Muscle layer of duodenum (tissue), 2 donors: ENCODE data around the gene MOB2.

Experiments used
- H3K27ac ChIP-seq: one replicate; pipeline ENCODE4 v1.7.0; 2013; ENCODE audit warnings: mild to moderate bottlenecking, low read length
- H3K27me3 ChIP-seq: one replicate; pipeline ENCODE4 v1.7.0; 2013; ENCODE audit warnings: low read depth, mild to moderate bottlenecking, control low read depth, low read length
- H3K36me3 ChIP-seq, 2 donors: one replicate each; pipeline ENCODE4 v1.7.0; 2013; ENCODE audit warnings: low read length in 2 of 2, control low read depth in 1 of 2, mild to moderate bottlenecking in 1 of 2; ENCODE audit not compliant: insufficient read depth in 2 of 2, control insufficient read depth in 1 of 2
- H3K4me1 ChIP-seq, 2 donors: one replicate each; pipeline ENCODE4 v1.7.0; 2013; ENCODE audit warnings: low read length in 2 of 2, mild to moderate bottlenecking in 2 of 2, control low read depth in 1 of 2, moderate library complexity in 1 of 2; ENCODE audit not compliant: insufficient read depth in 2 of 2, control insufficient read depth in 1 of 2
- H3K4me3 ChIP-seq, 2 donors: one replicate each; pipeline ENCODE4 v1.7.0; 2013; ENCODE audit warnings: low read length in 2 of 2, low read depth in 1 of 2, mild to moderate bottlenecking in 1 of 2
- H3K9me3 ChIP-seq, 2 donors: one replicate each; pipeline ENCODE4 v1.7.0; 2013; ENCODE audit warnings: low read length in 2 of 2, control low read depth in 1 of 2, mild to moderate bottlenecking in 1 of 2; ENCODE audit not compliant: control insufficient read depth in 1 of 2
- donor health status: healthy.

MOB2 gene, protein sequence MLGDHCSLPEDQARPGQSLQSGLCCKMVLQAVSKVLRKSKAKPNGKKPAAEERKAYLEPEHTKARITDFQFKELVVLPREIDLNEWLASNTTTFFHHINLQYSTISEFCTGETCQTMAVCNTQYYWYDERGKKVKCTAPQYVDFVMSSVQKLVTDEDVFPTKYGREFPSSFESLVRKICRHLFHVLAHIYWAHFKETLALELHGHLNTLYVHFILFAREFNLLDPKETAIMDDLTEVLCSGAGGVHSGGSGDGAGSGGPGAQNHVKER

DNA sequence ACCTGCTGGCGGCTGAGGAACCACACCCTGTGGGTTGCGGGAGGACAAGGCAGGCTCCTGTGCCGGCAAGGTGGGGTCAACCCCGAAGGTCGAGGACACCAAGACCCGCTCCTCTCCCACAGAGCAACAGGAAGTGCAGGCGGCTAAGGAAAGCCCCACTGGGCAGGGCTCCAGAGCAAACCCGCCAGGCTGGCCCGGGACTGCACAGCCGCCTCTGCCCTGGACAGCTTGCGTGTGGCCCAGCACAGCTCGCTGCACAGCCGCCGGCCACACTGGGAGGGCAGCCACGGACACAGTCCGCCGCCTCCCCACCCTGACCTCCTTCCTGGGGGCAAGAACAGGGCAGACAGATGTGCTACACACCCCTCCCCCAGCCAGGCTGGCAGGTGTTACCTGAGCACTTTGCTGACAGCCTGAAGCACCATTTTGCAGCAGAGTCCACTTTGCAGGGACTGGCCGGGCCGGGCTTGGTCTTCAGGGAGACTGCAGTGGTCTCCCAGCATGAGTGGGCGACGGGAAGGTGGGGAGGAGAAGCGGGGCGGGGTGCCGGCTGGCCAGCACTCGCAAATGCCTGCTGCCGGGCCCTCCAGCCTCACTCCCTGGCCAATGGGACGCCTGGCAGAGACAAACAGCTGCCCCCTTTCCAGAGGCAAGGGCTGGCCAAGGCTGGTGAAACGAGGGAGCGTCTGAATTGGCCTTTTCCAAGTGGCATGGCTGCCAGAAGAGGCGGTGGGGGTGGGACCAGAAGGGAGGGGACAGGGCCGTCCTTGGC, at the start of gene MOB2:
MOB2 (minus strand) TSS at position 726 of the 772 bp plus-strand sequence; CDS start at position 503, 223 bp downstream.
- peak within 1 kb of the TSS; percentile 21 to 61 for H3K4me3 ChIP-seq
- H3K4me1 ChIP-seq = peaks cover 16 to 82% of the 10 kb centered on the region in 2 donors
- no peaks in the 10 kb centered on the region for H3K9me3 ChIP-seq
- no peak within 1 kb of the TSS for H3K27ac ChIP-seq
- no peaks in the 10 kb centered on the region for H3K36me3 ChIP-seq
- H3K27me3 ChIP-seq = no peaks in the 10 kb centered on the region

DNA sequence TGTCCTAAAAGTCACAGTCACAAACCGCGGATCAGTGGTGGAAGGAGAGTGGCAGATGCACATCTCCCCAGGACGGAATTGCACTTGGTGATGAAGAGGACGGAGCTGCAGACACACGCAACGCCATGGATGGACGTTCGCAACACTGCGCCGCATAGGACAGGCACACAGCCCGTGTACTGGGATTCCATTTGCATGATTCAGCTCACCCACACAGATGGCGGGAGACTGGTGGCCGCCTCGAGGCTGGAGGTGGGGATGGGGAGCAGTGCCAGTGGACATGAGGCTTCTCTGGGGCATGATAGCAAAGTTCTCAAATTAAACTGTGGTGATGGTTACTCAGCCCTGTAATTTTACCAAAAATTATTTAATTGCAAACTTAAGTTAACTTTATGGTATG, 48.1 kb upstream of the MOB2 start:
- no peaks in the 10 kb centered on the region for H3K9me3 ChIP-seq
- no peak overlapping the region for H3K27ac ChIP-seq
- no peaks in the 10 kb centered on the region for H3K27me3 ChIP-seq
- H3K4me1 ChIP-seq = peaks cover 7 to 51% of the 10 kb centered on the region in 2 donors
- H3K36me3 ChIP-seq = peaks cover 6 to 7% of the 10 kb centered on the region in 2 donors
- no peak overlapping the region for H3K4me3 ChIP-seq

DNA sequence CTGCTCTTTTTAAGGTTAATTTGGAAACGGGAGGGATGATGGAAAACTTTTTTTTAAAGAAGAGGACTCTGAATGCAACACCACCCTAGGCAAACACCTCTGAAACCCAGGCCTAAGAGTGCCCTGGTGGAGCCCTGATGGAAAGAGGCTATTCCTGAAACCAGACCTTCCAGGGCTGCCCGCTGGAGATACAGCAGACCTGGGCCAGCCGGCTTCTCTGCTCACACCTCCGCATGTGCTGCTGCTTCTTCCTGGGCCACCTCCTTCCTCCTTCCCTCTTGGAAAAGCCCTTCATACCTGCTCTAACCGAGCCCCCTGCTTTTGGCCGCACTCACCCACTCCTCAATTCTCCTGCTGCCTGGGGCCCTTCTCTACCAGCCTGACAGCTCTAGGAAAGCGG, 47.6 kb upstream of the MOB2 start:
- Histone ChIP-seq H3K36me3 (peaks cover 6 to 7% of the 10 kb centered on the region in 2 donors), H3K4me1 (peaks cover 7 to 51% of the 10 kb centered on the region in 2 donors), H3K27ac (no peak overlapping the region), H3K9me3 (no peaks in the 10 kb centered on the region), H3K4me3 (no peak overlapping the region), H3K27me3 (no peaks in the 10 kb centered on the region)

DNA sequence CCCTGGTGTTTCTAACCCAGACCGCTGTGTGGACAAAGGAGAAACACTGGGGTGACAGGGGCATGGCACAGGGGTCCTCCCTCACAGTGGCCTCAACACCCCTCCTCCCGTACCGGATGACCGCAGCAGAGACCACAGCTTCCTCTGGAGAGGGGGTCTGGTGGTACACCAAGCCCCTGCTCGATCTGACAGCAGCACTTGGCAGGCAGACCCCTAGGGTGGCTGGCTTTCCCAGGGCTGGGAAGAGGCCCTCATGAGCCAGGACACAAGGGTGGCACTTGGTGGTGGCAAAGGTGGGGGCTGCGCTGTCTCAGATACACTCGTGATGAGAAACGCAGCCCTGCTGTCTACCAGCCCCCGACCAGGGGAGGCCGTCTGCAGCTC, 46.8 kb upstream of the MOB2 start:
- H3K36me3 ChIP-seq = peaks cover 6 to 7% of the 10 kb centered on the region in 2 donors
- H3K4me1 ChIP-seq = peaks cover 7 to 51% of the 10 kb centered on the region in 2 donors

DNA sequence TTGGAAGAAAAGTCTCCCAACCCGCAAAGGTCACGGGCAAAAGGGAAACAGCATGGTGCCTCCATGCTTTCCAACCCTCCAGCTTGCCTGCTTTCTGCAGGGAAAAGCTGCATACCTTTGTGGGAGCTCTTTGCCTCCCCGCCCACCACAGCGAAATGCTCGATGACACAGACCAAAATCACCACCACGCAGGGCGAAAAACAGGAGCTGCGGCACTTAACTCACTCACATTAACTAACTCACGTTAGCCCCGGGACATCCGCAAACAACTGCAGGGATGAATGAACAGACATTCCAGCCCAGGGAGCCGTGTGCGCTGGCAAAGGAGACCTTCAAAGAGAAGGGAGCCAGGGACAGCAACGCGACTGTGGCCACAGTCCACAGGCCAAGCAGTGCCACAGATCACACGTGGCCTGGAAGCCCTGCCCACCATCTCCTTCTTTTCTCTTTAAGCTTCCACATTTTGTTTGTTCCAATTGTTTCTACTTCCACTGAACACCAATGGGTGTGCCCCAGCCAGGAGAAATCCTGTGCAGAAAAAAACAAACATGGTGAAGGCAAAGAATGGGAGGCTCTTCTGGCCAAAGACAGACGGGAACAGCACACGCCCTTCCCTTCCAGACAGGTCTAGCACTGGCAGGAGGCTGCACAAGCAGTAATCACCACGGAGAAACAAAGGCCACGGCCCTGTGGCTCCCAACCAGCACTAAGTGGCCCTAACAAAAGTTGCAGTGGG, 46.2 kb upstream of the MOB2 start:
- Histone ChIP-seq H3K4me1 (peaks cover 7 to 51% of the 10 kb centered on the region in 2 donors), H3K27me3 (no peaks in the 10 kb centered on the region), H3K9me3 (no peaks in the 10 kb centered on the region), H3K36me3 (peaks cover 7 to 10% of the 10 kb centered on the region in 2 donors), H3K27ac (no peak overlapping the region), H3K4me3 (no peak overlapping the region)

More for the DNA sequence above, 46.8 kb upstream of the MOB2 start:
- no peaks in the 10 kb centered on the region for H3K9me3 ChIP-seq
- H3K4me3 ChIP-seq = no peak overlapping the region
- no peak overlapping the region for H3K27ac ChIP-seq
- no peaks in the 10 kb centered on the region for H3K27me3 ChIP-seq

DNA sequence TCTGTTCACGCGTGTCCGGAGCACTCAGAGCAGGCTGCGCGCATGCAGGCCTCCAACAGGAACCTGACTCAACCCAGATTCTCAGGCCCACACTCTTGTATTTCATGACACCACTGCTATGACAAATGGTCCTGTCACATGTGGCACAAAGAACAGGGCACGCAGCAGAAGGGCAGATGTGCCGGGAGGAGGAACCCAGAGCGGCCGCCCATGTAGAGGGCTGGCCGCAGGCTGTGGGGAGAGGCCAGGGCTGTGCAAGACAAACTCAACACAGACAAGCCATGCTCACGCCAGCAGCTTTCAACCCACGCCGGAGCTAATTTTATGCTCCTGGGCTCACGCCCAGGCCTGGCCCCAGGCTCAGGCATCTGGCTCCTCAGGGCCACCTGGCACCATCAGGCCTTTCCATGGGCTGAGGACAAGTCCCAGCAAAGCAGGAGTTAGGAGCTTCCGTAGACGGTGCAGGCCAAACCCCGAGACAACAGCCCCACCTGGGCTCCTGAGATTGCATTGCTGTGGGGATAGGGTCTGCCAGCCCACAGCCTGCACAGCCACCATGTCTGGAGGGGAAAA, 45.5 kb upstream of the MOB2 start:
- Histone ChIP-seq H3K27ac (no peak overlapping the region), H3K27me3 (no peaks in the 10 kb centered on the region), H3K4me3 (no peak overlapping the region), H3K36me3 (peaks cover 7 to 10% of the 10 kb centered on the region in 2 donors), H3K9me3 (no peaks in the 10 kb centered on the region), H3K4me1 (peaks cover 7 to 47% of the 10 kb centered on the region in 2 donors)

DNA sequence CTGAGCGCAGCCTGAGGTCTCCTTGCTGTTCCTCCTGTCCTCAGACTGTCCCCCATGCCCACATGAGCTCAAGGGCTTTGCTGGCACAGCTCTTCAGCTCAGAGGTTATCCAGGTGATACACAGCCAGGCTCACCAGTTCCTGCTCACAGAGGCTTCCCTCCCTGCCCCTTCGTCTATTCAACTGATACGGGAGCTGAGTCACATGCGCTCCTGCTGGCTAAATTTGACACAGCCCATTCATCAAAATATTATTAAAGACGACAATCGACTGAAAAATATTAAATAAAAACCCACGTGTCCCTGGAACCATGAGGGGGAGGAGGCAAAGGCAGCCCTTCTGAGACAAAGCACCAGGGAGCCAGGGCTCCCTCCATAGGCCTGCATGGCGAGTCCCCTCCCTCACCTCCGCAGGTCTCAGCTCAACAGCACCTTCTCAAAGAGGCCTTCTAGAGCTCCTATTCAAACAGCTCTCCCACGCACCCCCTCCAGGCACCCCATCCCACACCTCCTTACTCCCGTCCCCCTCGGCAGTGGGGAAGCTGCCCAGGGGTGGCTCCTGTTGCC, 45.0 kb upstream of the MOB2 start:
- Histone ChIP-seq H3K4me1 (peaks cover 7 to 47% of the 10 kb centered on the region in 2 donors), H3K4me3 (no peak overlapping the region), H3K27me3 (no peaks in the 10 kb centered on the region), H3K9me3 (no peaks in the 10 kb centered on the region), H3K27ac (no peak overlapping the region), H3K36me3 (peaks cover 7 to 10% of the 10 kb centered on the region in 2 donors)

DNA sequence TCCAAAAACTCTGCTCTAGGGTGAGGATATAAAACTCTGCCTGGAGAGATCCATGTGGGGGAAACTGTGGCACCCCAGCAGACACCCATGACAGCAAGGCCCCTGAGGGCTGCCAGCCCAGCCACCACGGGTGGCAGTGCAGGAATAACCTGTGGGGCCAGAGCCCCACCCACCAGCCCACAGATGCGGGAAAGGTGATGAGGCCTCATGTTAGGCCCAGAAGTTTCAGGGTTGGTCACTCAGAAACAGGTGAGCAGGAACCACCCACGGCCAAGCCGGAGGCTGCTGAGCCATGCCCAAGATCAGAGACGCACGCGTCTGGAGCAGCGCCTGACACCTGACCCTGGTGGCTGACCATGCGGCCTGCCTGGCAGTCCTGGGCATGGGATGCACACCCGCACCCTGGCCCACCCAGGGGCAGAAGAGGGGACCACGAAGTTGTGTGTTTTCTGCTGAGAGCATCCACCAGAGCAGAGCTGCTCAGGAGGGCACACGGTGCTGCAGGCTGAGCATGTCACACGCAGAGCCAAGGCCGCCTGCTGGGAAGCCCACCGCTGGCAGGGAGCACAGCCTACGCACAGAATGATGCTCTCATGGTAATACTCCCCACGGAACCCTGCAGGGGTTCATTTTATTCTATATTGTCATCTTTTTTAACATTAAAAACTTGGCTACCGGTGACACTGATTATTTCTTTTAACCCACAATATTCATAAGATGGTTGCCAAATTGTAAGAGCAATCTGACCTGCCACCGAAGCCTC, 44.3 kb upstream of the MOB2 start:
- peaks cover 7 to 47% of the 10 kb centered on the region in 2 donors for H3K4me1 ChIP-seq
- no peaks in the 10 kb centered on the region for H3K27me3 ChIP-seq
- H3K27ac ChIP-seq = no peak overlapping the region
- no peaks in the 10 kb centered on the region for H3K9me3 ChIP-seq
- peaks cover 7 to 8% of the 10 kb centered on the region in 2 donors for H3K36me3 ChIP-seq
- no peak overlapping the region for H3K4me3 ChIP-seq

DNA sequence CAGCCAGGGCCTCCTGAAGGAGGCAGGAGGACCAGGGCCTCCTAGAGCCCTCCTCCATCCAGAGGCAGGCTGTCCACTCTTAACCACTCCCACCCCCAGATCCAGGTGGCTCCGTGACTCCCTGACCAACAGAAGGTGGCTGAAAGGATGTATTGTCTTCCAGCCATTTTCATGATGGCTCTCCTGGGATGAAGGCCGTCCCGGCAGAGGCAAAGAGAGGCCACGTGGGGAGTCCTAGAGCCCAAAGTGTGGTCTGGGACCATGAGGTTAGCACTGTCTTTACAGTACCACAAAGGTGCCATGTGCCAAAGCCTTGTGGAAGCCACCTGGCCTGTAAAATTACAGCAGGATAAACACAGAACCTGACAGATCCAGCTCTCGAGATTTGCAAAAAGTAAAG, 43.2 kb upstream of the MOB2 start:
- peaks cover 7 to 43% of the 10 kb centered on the region in 2 donors for H3K4me1 ChIP-seq
- no peak overlapping the region for H3K4me3 ChIP-seq
- peaks cover 4 to 7% of the 10 kb centered on the region in 2 donors for H3K36me3 ChIP-seq
- no peaks in the 10 kb centered on the region for H3K27me3 ChIP-seq
- no peak overlapping the region for H3K27ac ChIP-seq
- H3K9me3 ChIP-seq = no peaks in the 10 kb centered on the region

DNA sequence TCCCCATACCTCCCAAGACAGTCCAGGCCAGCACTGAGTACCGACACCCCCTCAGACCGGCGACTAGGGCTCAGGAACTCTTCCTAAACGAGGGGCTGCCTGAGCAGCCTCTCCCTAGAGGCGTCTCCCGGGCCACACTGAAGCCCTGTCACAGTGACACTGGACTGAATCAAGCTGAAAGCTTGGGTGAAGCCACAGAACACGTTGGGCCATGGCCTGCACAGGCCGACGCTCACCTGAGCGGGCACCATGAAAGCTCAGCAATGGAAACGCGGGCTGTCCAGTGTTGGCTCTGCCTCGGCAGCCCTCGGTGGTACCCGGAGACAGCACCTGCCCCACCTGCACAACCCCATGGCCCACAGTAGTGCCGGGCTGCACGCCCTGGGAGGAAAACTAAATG, 42.7 kb upstream of the MOB2 start:
- no peak overlapping the region for H3K4me3 ChIP-seq
- H3K36me3 ChIP-seq = peaks cover 2 to 4% of the 10 kb centered on the region in 2 donors
- H3K27ac ChIP-seq = no peak overlapping the region
- H3K4me1 ChIP-seq = peaks cover 7 to 39% of the 10 kb centered on the region in 2 donors
- no peaks in the 10 kb centered on the region for H3K27me3 ChIP-seq
- no peaks in the 10 kb centered on the region for H3K9me3 ChIP-seq
